Measurements from ENCODE around the gene IFI44. TPM values are rescaled to one million over a fixed set of nuclear protein-coding genes. Genes with fewer than 3 reads are reported as not detected.

Gene IFI44
- total RNA-seq, 1 donor from 2014 or later: not detected

- no peak overlapping the region for H3K27ac Mint-ChIP-seq
- DNase-seq (ENCODE audit: low spot score, unreplicated experiment): no peak
- no peaks in the 10 kb centered on the region for H3K9me3 Mint-ChIP-seq (ENCODE audit: low read depth)
- H3K36me3 Mint-ChIP-seq (ENCODE audit: insufficient read depth): no peaks in the 10 kb centered on the region
- no peaks in the 10 kb centered on the region for H3K4me1 Mint-ChIP-seq (ENCODE audit: low read depth)
- TF ChIP-seq CTCF (IDR thresholded peaks at IDR 0.05; ENCODE audit: unreplicated experiment): no peak
- H3K27me3 Mint-ChIP-seq: no peaks in the 10 kb centered on the region
- no peak overlapping the region for H3K4me3 Mint-ChIP-seq (ENCODE audit: low read depth)
Measured at GRCh38 chr1:78672428-78672827, 22.8 kb downstream of the IFI44 start.

GRCh38 chr1:78673120-78673519 is 23.5 kb downstream of the IFI44 start:
- Mint-ChIP-seq H3K27me3 (peaks cover 5% of the 10 kb centered on the region), H3K27ac (no peak overlapping the region)
- no peak for DNase-seq (ENCODE audit: low spot score, unreplicated experiment)

GRCh38 chr1:78676347-78676982 is 26.8 kb downstream of the IFI44 start:
- no peaks in the 10 kb centered on the region for H3K9me3 Mint-ChIP-seq (ENCODE audit: low read depth)
- no peak overlapping the region for H3K4me3 Mint-ChIP-seq (ENCODE audit: low read depth)
- no peaks in the 10 kb centered on the region for H3K36me3 Mint-ChIP-seq (ENCODE audit: insufficient read depth)
- H3K27ac Mint-ChIP-seq: no peak overlapping the region
- DNase-seq (ENCODE audit: low spot score, unreplicated experiment): peak; percentile 20
- H3K4me1 Mint-ChIP-seq (ENCODE audit: low read depth): no peaks in the 10 kb centered on the region
- peaks cover 8% of the 10 kb centered on the region for H3K27me3 Mint-ChIP-seq
- TF ChIP-seq CTCF (IDR thresholded peaks at IDR 0.05; ENCODE audit: unreplicated experiment): peak; percentile 97

More at GRCh38 chr1:78673120-78673519, 23.5 kb downstream of the IFI44 start:
- Mint-ChIP-seq H3K36me3 (ENCODE audit: insufficient read depth) (no peaks in the 10 kb centered on the region), H3K4me1 (ENCODE audit: low read depth) (no peaks in the 10 kb centered on the region), H3K9me3 (ENCODE audit: low read depth) (no peaks in the 10 kb centered on the region), H3K4me3 (ENCODE audit: low read depth) (no peak overlapping the region)
- TF ChIP-seq CTCF (IDR thresholded peaks at IDR 0.05; ENCODE audit: unreplicated experiment): peak; percentile 43

- Mint-ChIP-seq H3K36me3 (ENCODE audit: insufficient read depth) (no peaks in the 10 kb centered on the region), H3K27ac (no peak overlapping the region), H3K9me3 (ENCODE audit: low read depth) (no peaks in the 10 kb centered on the region), H3K27me3 (peaks cover 8% of the 10 kb centered on the region), H3K4me1 (ENCODE audit: low read depth) (no peaks in the 10 kb centered on the region), H3K4me3 (ENCODE audit: low read depth) (no peak overlapping the region)
- no peak for DNase-seq (ENCODE audit: low spot score, unreplicated experiment)
- TF ChIP-seq CTCF (IDR thresholded peaks at IDR 0.05; ENCODE audit: unreplicated experiment): no peak
Measured at GRCh38 chr1:78676993-78677392, 27.4 kb downstream of the IFI44 start.

GRCh38 chr1:78677788-78678187 is 28.2 kb downstream of the IFI44 start:
- H3K27ac Mint-ChIP-seq: no peak overlapping the region
- H3K27me3 Mint-ChIP-seq: peaks cover 8% of the 10 kb centered on the region
- no peaks in the 10 kb centered on the region for H3K36me3 Mint-ChIP-seq (ENCODE audit: insufficient read depth)
- DNase-seq (ENCODE audit: low spot score, unreplicated experiment): no peak
- no peak for TF ChIP-seq CTCF (IDR thresholded peaks at IDR 0.05; ENCODE audit: unreplicated experiment)
- no peaks in the 10 kb centered on the region for H3K4me1 Mint-ChIP-seq (ENCODE audit: low read depth)
- no peaks in the 10 kb centered on the region for H3K9me3 Mint-ChIP-seq (ENCODE audit: low read depth)
- no peak overlapping the region for H3K4me3 Mint-ChIP-seq (ENCODE audit: low read depth)
